Liver (tissue), 9 donors: ENCODE results near the gene NAT16. TPM values are rescaled to one million over a fixed set of nuclear protein-coding genes. Genes with fewer than 3 reads are reported as not detected.

Experiments
- DNase-seq: peaks from one replicate; pipeline ENCODE4 v3.0.0-alpha.2; 2017; ENCODE audit warnings: low spot score
- H3K27ac ChIP-seq, 2 donors: one replicate each; pipeline ENCODE4 v1.7.0; 2013; ENCODE audit warnings: inconsistent platforms in 2 of 2, low read length in 2 of 2, control low read depth in 1 of 2, low read depth in 1 of 2, mild to moderate bottlenecking in 1 of 2
- H3K27me3 ChIP-seq, 4 donors: one replicate each; pipeline versions ENCODE4 v1.6.1 to v1.7.0; 2013; ENCODE audit warnings: low read length in 3 of 4, inconsistent platforms in 1 of 4, mild to moderate bottlenecking in 1 of 4, moderate library complexity in 1 of 4; ENCODE audit not compliant: control insufficient read depth in 4 of 4, insufficient read depth in 4 of 4
- H3K36me3 ChIP-seq, 4 donors: one replicate each; pipeline versions ENCODE4 v1.6.1 to v1.7.0; 2013; ENCODE audit warnings: low read length in 3 of 4, mild to moderate bottlenecking in 3 of 4, low read depth in 1 of 4, moderate library complexity in 1 of 4; ENCODE audit not compliant: control insufficient read depth in 4 of 4, insufficient read depth in 3 of 4
- H3K4me1 ChIP-seq, 4 donors: one replicate each; pipeline versions ENCODE4 v1.6.1 to v1.7.0; 2013; ENCODE audit warnings: low read length in 3 of 4, mild to moderate bottlenecking in 3 of 4, moderate library complexity in 1 of 4; ENCODE audit not compliant: control insufficient read depth in 4 of 4, insufficient read depth in 4 of 4
- H3K4me3 ChIP-seq, 3 donors: one replicate each; pipeline versions ENCODE4 v1.6.1 to v1.7.0; 2013; ENCODE audit warnings: low read length in 3 of 3, control low read depth in 1 of 3, low read depth in 1 of 3, mild to moderate bottlenecking in 1 of 3
- H3K9ac ChIP-seq, 2 donors: one replicate each; pipeline ENCODE4 v1.7.0; 2013; ENCODE audit warnings: low read length in 2 of 2, mild to moderate bottlenecking in 2 of 2, moderate library complexity in 2 of 2, control low read depth in 1 of 2, low read depth in 1 of 2
- H3K9me3 ChIP-seq, 4 donors: one replicate each; pipeline versions ENCODE4 v1.6.1 to v1.7.0; 2013; ENCODE audit warnings: low read length in 3 of 4; ENCODE audit not compliant: control insufficient read depth in 4 of 4
- FOXA1 ChIP-seq: IDR thresholded peaks from 2 replicates; pipeline ENCODE4 v1.6.1; 2016; ENCODE audit warnings: antibody characterized with exemption
- GABPA ChIP-seq, 2 donors: IDR thresholded peaks in 1 of 2; conservative IDR thresholded peaks in 1 of 2; 2 replicates each; pipeline ENCODE4 v1.6.1; 2016; ENCODE audit warnings: antibody characterized with exemption in 2 of 2, mild to moderate bottlenecking in 1 of 2, moderate library complexity in 1 of 2
- HNF4G ChIP-seq: IDR thresholded peaks from 2 replicates; pipeline ENCODE4 v1.6.1; 2016; ENCODE audit warnings: antibody characterized with exemption
- JUND ChIP-seq, 2 donors: IDR thresholded peaks; 2 replicates each; pipeline ENCODE4 v1.6.1; 2016; ENCODE audit warnings: antibody characterized with exemption in 2 of 2
- NR2F2 ChIP-seq: IDR thresholded peaks from 2 replicates; pipeline ENCODE4 v1.6.1; 2016; ENCODE audit warnings: antibody characterized with exemption
- RAD21 ChIP-seq, 2 donors: IDR thresholded peaks; 2 replicates each; pipeline ENCODE4 v1.6.1; 2016; ENCODE audit warnings: antibody characterized with exemption in 2 of 2, mild to moderate bottlenecking in 2 of 2
- RXRA ChIP-seq, 2 donors: IDR thresholded peaks; 2 replicates each; pipeline ENCODE4 v1.6.1; 2017 to 2018; ENCODE audit warnings: antibody characterized with exemption in 2 of 2, mild to moderate bottlenecking in 1 of 2
- SP1 ChIP-seq: IDR thresholded peaks from 2 replicates; pipeline ENCODE4 v1.6.1; 2018; ENCODE audit warnings: antibody characterized with exemption, mild to moderate bottlenecking
- TAF1 ChIP-seq: conservative IDR thresholded peaks from 2 replicates; pipeline ENCODE4 v1.6.1; 2016; ENCODE audit warnings: antibody characterized with exemption, mild to moderate bottlenecking
- WGBS: extraction: QIAGEN DNeasy Blood & Tissue Kit; methylation state at CpG from one replicate; pipeline ENCODE4 v1.1.7; 2013; 5-methylcytosine and 5-hydroxymethylcytosine counted together
- polyA plus RNA-seq, 2 donors: library from polyadenylated mRNA; stranded (reverse) in 1 of 2; unstranded in 1 of 2; fragments of 200-250 nt in 1 of 2; fragments of >200 nt in 1 of 2; fragmentation: Nextera tagmentation in 1 of 2; extraction: Ambion mirVana in 1 of 2; gene quantifications; one replicate each; pipeline versions ENCODE4 v1.2.1 to v1.2.3, GENCODE V29; 2013 to 2015
- total RNA-seq, 2 donors: library from RNA; depleted of rRNA; stranded (reverse); fragments of >200 nt; gene quantifications; one replicate each; pipeline ENCODE4 v1.2.3, GENCODE V29; 2014
- TF ChIP-seq, protein P1 (sequence below): fragments of 150-350 bp; IDR thresholded peaks from 2 replicates; pipeline ENCODE4 v1.5.1; 2017; ENCODE audit warnings: improper control_type of control experiment, low read depth, low read length; ENCODE audit not compliant: missing input control
- TF ChIP-seq, protein P2 (sequence below): IDR thresholded peaks from 2 replicates; pipeline ENCODE4 v1.6.1; 2016; ENCODE audit warnings: antibody characterized with exemption, mild to moderate bottlenecking
- donor health status: healthy.
- donor health status: healthy.
- donor health status: healthy.
- donor health status: healthy.
- donor health status: healthy.

NAT16 gene
- total and polyA plus RNA-seq, 4 donors, result not detected

DNA sequence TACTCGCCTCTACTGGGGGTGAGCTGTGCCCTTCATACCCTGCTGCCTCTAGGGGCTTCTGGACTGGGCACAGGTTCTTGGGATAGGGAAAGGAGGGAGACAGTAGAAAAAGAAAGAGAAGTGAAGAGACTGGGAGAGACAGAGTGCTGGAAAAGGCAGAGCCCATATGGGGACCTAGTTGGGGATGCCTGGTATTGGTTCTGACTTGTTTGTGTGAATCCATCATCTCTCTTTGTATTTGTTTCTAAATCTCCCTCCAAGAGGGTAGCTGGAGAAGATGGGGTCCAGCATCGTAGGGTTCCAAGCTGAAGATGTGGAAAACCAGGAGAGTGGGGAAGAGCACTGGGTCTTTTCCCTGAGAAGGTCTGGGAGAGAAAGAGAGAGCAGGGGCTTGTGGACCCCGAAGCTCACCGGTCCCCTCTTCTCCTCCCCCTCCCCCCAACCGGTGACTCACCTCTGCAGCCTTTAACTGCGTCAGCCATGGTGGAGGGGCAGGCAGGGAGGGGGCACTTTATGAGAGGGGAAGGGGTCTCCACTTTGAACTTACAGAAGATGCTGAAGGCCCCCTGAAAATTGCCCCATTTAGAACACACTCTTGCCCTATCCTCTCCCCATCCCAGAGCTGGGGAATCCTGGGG is 11.6 kb downstream of the NAT16 start:
- H3K4me1 ChIP-seq, result peaks cover 14 to 43% (median 20%) of the 10 kb centered on the region in 4 donors
- TF ChIP-seq, protein P1, sequence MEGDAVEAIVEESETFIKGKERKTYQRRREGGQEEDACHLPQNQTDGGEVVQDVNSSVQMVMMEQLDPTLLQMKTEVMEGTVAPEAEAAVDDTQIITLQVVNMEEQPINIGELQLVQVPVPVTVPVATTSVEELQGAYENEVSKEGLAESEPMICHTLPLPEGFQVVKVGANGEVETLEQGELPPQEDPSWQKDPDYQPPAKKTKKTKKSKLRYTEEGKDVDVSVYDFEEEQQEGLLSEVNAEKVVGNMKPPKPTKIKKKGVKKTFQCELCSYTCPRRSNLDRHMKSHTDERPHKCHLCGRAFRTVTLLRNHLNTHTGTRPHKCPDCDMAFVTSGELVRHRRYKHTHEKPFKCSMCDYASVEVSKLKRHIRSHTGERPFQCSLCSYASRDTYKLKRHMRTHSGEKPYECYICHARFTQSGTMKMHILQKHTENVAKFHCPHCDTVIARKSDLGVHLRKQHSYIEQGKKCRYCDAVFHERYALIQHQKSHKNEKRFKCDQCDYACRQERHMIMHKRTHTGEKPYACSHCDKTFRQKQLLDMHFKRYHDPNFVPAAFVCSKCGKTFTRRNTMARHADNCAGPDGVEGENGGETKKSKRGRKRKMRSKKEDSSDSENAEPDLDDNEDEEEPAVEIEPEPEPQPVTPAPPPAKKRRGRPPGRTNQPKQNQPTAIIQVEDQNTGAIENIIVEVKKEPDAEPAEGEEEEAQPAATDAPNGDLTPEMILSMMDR, result no peak
- TF ChIP-seq NR2F2, result no peak
- no peak for TF ChIP-seq HNF4G
- no peak for TF ChIP-seq GABPA (IDR thresholded peaks at IDR 0.05 in 1 of 2, conservative IDR thresholded peaks at IDR 0.05 in 1 of 2)
- TF ChIP-seq RXRA (IDR thresholded peaks at IDR 0.05), result no peak
- no peak overlapping the region for H3K9ac ChIP-seq
- H3K27ac ChIP-seq, result no peak overlapping the region
- H3K36me3 ChIP-seq, result no peaks in the 10 kb centered on the region
- H3K4me3 ChIP-seq, result no peak overlapping the region
- no peak for DNase-seq
- WGBS, result 8% methylated on average over 6 of the region's 6 CpGs
- peaks cover 9 to 16% (median 14%) of the 10 kb centered on the region in 4 donors for H3K27me3 ChIP-seq
- no peaks in the 10 kb centered on the region for H3K9me3 ChIP-seq

DNA sequence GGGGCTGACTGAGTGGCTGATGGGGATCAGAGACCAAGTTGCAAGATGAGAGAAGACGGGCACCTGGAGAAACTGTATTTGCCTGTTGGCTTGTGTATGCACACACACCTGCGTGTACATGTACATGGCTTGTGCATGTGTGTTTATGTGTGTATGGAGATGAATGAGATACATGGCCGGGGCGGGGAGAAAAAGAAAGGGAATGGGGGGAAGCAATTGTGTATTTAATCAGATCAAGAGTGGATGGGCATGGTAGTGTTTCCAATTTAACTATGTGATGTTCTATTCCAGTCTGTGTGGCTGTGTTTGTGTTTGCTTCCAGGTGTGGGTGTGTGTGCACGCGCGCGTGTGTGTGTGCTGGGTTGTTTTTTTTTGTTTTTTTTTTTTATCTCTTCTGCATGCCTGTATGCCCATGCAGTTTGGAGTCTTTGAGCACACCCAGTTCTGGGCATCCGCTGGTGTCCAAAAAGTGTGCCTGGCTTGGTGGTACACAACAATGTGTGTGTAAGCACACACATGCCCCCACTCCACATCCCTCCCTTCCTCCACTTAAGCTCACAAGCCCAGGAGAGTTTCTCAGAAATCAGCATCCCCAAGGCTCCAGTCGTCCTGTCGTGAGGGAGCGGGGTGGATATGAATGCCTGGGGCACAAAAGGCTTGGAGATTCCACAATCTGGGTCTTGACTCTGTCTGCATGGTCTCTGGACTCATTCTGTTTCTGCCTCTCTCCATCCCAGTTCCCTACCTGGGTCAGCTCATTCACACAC is 12.3 kb downstream of the NAT16 start:
- peaks cover 8 to 42% (median 18%) of the 10 kb centered on the region in 4 donors for H3K4me1 ChIP-seq
- peaks cover 9 to 14% (median 11%) of the 10 kb centered on the region in 4 donors for H3K27me3 ChIP-seq

More for the DNA sequence above, 12.3 kb downstream of the NAT16 start:
- H3K9me3 ChIP-seq, result no peaks in the 10 kb centered on the region
- 4% methylated on average over 12 of the region's 12 CpGs for whole genome bisulfite sequencing
- no peak for DNase-seq
- no peak overlapping the region for H3K27ac ChIP-seq
- no peaks in the 10 kb centered on the region for H3K36me3 ChIP-seq
- TF ChIP-seq GABPA (IDR thresholded peaks at IDR 0.05 in 1 of 2, conservative IDR thresholded peaks at IDR 0.05 in 1 of 2), result no peak
- TF ChIP-seq TAF1, result no peak
- TF ChIP-seq, protein P2, sequence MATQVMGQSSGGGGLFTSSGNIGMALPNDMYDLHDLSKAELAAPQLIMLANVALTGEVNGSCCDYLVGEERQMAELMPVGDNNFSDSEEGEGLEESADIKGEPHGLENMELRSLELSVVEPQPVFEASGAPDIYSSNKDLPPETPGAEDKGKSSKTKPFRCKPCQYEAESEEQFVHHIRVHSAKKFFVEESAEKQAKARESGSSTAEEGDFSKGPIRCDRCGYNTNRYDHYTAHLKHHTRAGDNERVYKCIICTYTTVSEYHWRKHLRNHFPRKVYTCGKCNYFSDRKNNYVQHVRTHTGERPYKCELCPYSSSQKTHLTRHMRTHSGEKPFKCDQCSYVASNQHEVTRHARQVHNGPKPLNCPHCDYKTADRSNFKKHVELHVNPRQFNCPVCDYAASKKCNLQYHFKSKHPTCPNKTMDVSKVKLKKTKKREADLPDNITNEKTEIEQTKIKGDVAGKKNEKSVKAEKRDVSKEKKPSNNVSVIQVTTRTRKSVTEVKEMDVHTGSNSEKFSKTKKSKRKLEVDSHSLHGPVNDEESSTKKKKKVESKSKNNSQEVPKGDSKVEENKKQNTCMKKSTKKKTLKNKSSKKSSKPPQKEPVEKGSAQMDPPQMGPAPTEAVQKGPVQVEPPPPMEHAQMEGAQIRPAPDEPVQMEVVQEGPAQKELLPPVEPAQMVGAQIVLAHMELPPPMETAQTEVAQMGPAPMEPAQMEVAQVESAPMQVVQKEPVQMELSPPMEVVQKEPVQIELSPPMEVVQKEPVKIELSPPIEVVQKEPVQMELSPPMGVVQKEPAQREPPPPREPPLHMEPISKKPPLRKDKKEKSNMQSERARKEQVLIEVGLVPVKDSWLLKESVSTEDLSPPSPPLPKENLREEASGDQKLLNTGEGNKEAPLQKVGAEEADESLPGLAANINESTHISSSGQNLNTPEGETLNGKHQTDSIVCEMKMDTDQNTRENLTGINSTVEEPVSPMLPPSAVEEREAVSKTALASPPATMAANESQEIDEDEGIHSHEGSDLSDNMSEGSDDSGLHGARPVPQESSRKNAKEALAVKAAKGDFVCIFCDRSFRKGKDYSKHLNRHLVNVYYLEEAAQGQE, result no peak
- no peak for TF ChIP-seq NR2F2
- no peak for TF ChIP-seq JUND (IDR thresholded peaks at IDR 0.05)
- no peak for TF ChIP-seq RAD21 (IDR thresholded peaks at IDR 0.05)
- TF ChIP-seq, protein P1, result no peak
- TF ChIP-seq SP1, result no peak
- no peak for TF ChIP-seq FOXA1
- H3K9ac ChIP-seq, result no peak overlapping the region
- no peak overlapping the region for H3K4me3 ChIP-seq
